Measurements from ENCODE around the gene RALBP1.

- TF ChIP-seq POLR2A (IDR thresholded peaks at IDR 0.05) (no peak), CTCF (IDR thresholded peaks at IDR 0.05) (no peak)
These were observed 8.2 kb downstream of the RALBP1 start for GRCh38 chr18:9483526-9483925.

All from adrenal gland (tissue), 5 donors.